Stimulated activated naive CD8-positive, alpha-beta T cell treated with anti-CD3 and anti-CD28 coated beads, Interleukin-15, Interleukin-2, amounts not matched to agents 100 U/mL and 50 U/mL, for 24 hours (primary cell): ENCODE measurements around the gene ARHGAP29.

Experiments
- ATAC-seq: fragments of 150-1000 bp; cut with Tn5 transposase; one replicate; pipeline ENCODE4 v1.10.0; 2021
- DNase-seq: peaks from one replicate; pipeline ENCODE4 v3.0.0; 2021

ARHGAP29 gene

GRCh38 chr1:94236013-94236491 is 1.3 kb downstream of the ARHGAP29 start:
- ATAC-seq, result no peak
- no peak for DNase-seq

- ATAC-seq, result no peak
Measured at GRCh38 chr1:94235189-94236012, 2.0 kb downstream of the ARHGAP29 start.

GRCh38 chr1:94234615-94235014 is 2.8 kb downstream of the ARHGAP29 start:
- ATAC-seq, result no peak
- DNase-seq, result no peak

More at GRCh38 chr1:94235189-94236012, 2.0 kb downstream of the ARHGAP29 start:
- no peak for DNase-seq

- no peak for DNase-seq
- ATAC-seq, result no peak
Measured at GRCh38 chr1:94231746-94232145, 5.6 kb downstream of the ARHGAP29 start.

GRCh38 chr1:94230920-94231319 is 6.5 kb downstream of the ARHGAP29 start:
- no peak for DNase-seq
- ATAC-seq, result no peak

GRCh38 chr1:94228640-94229375 is 8.6 kb downstream of the ARHGAP29 start:
- no peak for DNase-seq
- ATAC-seq, result no peak

GRCh38 chr1:94227624-94228023 is 9.8 kb downstream of the ARHGAP29 start:
- DNase-seq, result no peak
- ATAC-seq, result no peak

GRCh38 chr1:94225845-94226244 is 11.5 kb downstream of the ARHGAP29 start:
- no peak for DNase-seq
- ATAC-seq, result no peak

GRCh38 chr1:94218332-94218731 is 19.1 kb downstream of the ARHGAP29 start:
- DNase-seq, result no peak
- no peak for ATAC-seq

GRCh38 chr1:94215955-94216354 is 21.4 kb downstream of the ARHGAP29 start:
- ATAC-seq, result no peak
- DNase-seq, result no peak

- DNase-seq (no peak), ATAC-seq (no peak)
Measured at GRCh38 chr1:94209982-94210381, 27.4 kb downstream of the ARHGAP29 start.

- DNase-seq (no peak), ATAC-seq (no peak)
Measured at GRCh38 chr1:94209425-94209824, 28.0 kb downstream of the ARHGAP29 start.

- ATAC-seq, result no peak
Measured at GRCh38 chr1:94207695-94208094, 29.7 kb downstream of the ARHGAP29 start.

GRCh38 chr1:94205639-94206038 is 31.7 kb downstream of the ARHGAP29 start:
- DNase-seq, result no peak

More at GRCh38 chr1:94207695-94208094, 29.7 kb downstream of the ARHGAP29 start:
- DNase-seq, result no peak

GRCh38 chr1:94202241-94202640 is 35.1 kb downstream of the ARHGAP29 start:
- DNase-seq, result no peak
- no peak for ATAC-seq

More at GRCh38 chr1:94205639-94206038, 31.7 kb downstream of the ARHGAP29 start:
- ATAC-seq, result no peak

- ATAC-seq (no peak), DNase-seq (no peak)
Measured at GRCh38 chr1:94199398-94199797, 38.0 kb downstream of the ARHGAP29 start.

- DNase-seq (no peak), ATAC-seq (no peak)
Measured at GRCh38 chr1:94194079-94194865, 43.1 kb downstream of the ARHGAP29 start.

- ATAC-seq (no peak), DNase-seq (no peak)
Measured at GRCh38 chr1:94193128-94193527, 44.3 kb downstream of the ARHGAP29 start.

GRCh38 chr1:94191216-94191615 is 46.2 kb downstream of the ARHGAP29 start:
- no peak for ATAC-seq
- DNase-seq, result no peak

GRCh38 chr1:94186946-94187345 is 50.4 kb downstream of the ARHGAP29 start:
- ATAC-seq (no peak), DNase-seq (no peak)

GRCh38 chr1:94183197-94183815 is 54.1 kb downstream of the ARHGAP29 start:
- ATAC-seq (no peak), DNase-seq (no peak)

GRCh38 chr1:94182191-94182590 is 55.2 kb downstream of the ARHGAP29 start:
- DNase-seq (no peak), ATAC-seq (no peak)
